Parathyroid adenoma (tissue), 2 donors: ENCODE measurements around the gene CBLIF.

Experiments
- H2AFZ ChIP-seq: fragments of 300-600 bp; sonication (generic); one replicate; pipeline ENCODE4 v1.7.0; 2017; ENCODE audit warnings: antibody characterized with exemption, mild to moderate bottlenecking
- H3K27ac ChIP-seq: fragments of 300-600 bp; sonication (generic); one replicate; pipeline ENCODE4 v1.7.0; 2017
- H3K27me3 ChIP-seq: fragments of 300-600 bp; sonication (generic); one replicate; pipeline ENCODE4 v1.7.0; 2017; ENCODE audit warnings: low read length; ENCODE audit not compliant: control insufficient read depth, insufficient read depth
- H3K36me3 ChIP-seq: fragments of 300-600 bp; sonication (generic); one replicate; pipeline ENCODE4 v1.7.0; 2017; ENCODE audit warnings: low read length; ENCODE audit not compliant: control insufficient read depth, insufficient read depth
- H3K4me1 ChIP-seq: fragments of 300-600 bp; sonication (generic); one replicate; pipeline ENCODE4 v1.7.0; 2017; ENCODE audit warnings: control low read depth
- H3K4me2 ChIP-seq: fragments of 300-600 bp; sonication (generic); one replicate; pipeline ENCODE4 v1.7.0; 2017; ENCODE audit warnings: low read length
- H3K4me3 ChIP-seq: fragments of 300-600 bp; sonication (generic); one replicate; pipeline ENCODE4 v1.7.0; 2017; ENCODE audit warnings: low read depth, low read length
- H3K79me2 ChIP-seq: fragments of 300-600 bp; sonication (generic); one replicate; pipeline ENCODE4 v1.7.0; 2017; ENCODE audit warnings: control low read depth
- H3K9ac ChIP-seq: fragments of 300-600 bp; sonication (generic); one replicate; pipeline ENCODE4 v1.7.0; 2017; ENCODE audit warnings: mild to moderate bottlenecking
- H3K9me3 ChIP-seq: fragments of 300-600 bp; sonication (generic); one replicate; pipeline ENCODE4 v1.7.0; 2017; ENCODE audit warnings: low read length; ENCODE audit not compliant: control insufficient read depth
- TF ChIP-seq, protein P1 (sequence below): fragments of 300-600 bp; sonication (generic); IDR thresholded peaks from one replicate; pipeline ENCODE4 v1.7.0; 2017; ENCODE audit warnings: antibody characterized with exemption, mild to moderate bottlenecking
- donor health status: primary hyperparathyroidism.

The CBLIF gene

DNA sequence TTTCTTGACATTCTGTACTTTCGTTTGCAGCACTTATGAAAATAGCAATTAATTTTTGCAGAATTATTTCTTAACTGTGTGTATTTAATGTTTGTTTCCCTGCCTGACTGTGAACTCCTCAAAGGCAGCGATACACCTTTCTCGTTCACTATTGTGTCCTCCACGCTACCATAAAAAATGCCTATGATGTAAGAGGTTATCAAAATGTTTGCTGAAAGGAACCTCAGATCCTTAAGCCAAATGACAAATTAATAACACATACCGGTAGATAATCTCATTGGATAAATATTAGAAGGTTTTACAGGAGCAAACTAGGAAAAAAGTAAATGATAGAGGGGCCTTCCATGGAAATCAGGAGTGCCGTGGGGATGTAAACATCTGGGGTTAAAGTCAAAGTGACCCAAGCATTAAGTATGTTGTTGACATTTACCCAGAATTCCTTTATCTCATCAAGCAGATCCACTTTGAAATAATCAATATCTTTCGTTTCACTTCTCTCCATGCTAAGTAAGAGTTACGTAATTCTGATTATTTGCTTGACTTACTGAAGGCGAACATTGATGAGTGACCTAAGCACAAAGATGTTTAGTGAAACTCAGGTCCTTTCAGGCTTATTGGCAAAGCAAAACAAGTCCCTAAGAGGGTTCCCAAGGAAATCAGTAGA, 30.7 kb upstream of the CBLIF start:
- H3K79me2 ChIP-seq = no peaks in the 10 kb centered on the region
- no peak overlapping the region for H2AFZ ChIP-seq
- H3K9ac ChIP-seq = no peak overlapping the region
- H3K4me1 ChIP-seq = no peaks in the 10 kb centered on the region
- no peak overlapping the region for H3K4me3 ChIP-seq
- no peaks in the 10 kb centered on the region for H3K27me3 ChIP-seq
- H3K9me3 ChIP-seq = no peaks in the 10 kb centered on the region
- TF ChIP-seq, protein P1, sequence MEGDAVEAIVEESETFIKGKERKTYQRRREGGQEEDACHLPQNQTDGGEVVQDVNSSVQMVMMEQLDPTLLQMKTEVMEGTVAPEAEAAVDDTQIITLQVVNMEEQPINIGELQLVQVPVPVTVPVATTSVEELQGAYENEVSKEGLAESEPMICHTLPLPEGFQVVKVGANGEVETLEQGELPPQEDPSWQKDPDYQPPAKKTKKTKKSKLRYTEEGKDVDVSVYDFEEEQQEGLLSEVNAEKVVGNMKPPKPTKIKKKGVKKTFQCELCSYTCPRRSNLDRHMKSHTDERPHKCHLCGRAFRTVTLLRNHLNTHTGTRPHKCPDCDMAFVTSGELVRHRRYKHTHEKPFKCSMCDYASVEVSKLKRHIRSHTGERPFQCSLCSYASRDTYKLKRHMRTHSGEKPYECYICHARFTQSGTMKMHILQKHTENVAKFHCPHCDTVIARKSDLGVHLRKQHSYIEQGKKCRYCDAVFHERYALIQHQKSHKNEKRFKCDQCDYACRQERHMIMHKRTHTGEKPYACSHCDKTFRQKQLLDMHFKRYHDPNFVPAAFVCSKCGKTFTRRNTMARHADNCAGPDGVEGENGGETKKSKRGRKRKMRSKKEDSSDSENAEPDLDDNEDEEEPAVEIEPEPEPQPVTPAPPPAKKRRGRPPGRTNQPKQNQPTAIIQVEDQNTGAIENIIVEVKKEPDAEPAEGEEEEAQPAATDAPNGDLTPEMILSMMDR = no peak
- H3K27ac ChIP-seq = no peak overlapping the region
- H3K4me2 ChIP-seq = no peak overlapping the region
- no peaks in the 10 kb centered on the region for H3K36me3 ChIP-seq

DNA sequence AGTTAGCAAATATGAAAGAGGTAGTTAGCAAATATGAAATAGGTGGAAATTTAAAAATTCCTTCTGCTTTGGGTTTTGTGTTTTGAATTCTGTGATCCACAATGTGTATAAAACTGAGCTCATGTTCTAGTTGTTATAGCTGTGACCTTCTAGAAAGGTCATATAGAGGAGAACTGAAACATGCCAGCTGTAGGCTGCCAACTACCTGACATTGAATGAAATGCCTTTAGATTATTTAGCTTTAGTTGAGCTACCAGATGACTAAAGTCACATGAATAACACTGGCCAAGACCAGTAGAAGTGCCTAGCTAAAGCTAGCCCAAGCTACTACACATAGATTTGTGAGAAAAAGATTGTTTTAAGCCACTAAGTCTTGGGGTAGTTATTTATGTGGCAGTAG, 26.8 kb upstream of the CBLIF start:
- Histone ChIP-seq H3K9ac (no peak overlapping the region), H3K27me3 (no peaks in the 10 kb centered on the region), H3K4me1 (no peaks in the 10 kb centered on the region), H3K9me3 (no peaks in the 10 kb centered on the region), H3K36me3 (no peaks in the 10 kb centered on the region), H2AFZ (no peak overlapping the region), H3K4me2 (no peak overlapping the region), H3K27ac (no peak overlapping the region), H3K79me2 (no peaks in the 10 kb centered on the region), H3K4me3 (no peak overlapping the region)
- TF ChIP-seq, protein P1 = no peak

DNA sequence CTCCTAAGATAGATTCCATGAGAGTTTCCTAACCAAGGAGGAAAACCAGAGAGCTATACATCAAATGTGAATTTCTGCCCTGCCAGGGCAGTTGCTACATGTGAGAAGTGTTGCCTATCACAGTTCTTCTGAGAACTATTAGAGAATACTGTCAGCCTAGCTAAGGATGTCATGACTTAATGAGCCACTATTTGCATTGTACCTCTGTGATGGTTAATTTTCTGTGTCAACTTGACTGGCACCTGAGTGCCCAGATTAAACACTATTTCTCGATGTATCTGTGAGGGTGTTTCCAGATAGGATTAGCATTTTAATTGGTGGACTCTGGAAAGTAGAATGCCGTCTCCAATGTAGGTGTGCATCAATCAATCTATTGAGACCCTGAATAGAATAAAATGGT, 22.6 kb upstream of the CBLIF start:
- Histone ChIP-seq H3K27me3 (no peaks in the 10 kb centered on the region), H3K4me2 (no peak overlapping the region), H3K9me3 (no peaks in the 10 kb centered on the region), H3K4me1 (no peaks in the 10 kb centered on the region), H3K36me3 (no peaks in the 10 kb centered on the region), H3K79me2 (no peaks in the 10 kb centered on the region), H3K9ac (no peak overlapping the region), H3K27ac (no peak overlapping the region), H2AFZ (no peak overlapping the region), H3K4me3 (no peak overlapping the region)
- TF ChIP-seq, protein P1 = no peak

DNA sequence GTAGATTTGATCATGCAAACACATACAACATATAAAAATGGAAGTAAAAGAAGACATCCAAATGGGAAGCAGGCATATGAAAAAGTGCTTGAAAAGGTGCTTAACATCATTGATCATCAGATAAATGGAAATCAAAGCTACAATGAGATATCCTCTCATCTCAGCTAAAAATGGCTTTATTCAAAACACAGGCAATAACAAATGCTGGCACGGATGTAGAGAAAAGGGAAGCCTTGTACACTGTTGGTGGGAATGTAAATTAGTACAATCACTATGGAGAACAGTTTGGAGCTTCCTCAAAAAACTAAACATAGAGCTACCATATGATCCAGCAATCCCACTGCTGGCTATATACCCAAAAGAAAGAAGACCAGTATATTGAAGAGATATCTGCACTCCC, 21.5 kb upstream of the CBLIF start:
- TF ChIP-seq, protein P1 = no peak
- no peak overlapping the region for H3K27ac ChIP-seq

DNA sequence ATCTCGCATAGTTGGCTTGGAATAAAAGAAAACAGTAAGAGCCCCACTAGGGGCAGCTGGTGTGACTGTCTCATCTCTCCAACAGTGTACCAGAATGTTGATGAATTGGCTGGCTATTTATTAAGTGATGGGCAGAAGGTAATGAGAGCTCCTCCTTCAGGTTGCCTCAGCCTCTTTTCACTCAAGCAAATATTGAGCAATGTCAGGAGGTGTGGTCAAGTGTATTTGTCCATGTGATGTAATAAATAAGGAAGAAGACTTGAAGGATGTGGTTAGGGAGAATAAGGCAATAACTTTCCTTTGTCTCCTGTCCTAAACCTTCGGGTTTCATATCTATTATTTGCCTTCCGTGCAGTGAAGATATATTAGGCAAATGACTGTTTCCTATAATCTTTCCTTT, 21.1 kb upstream of the CBLIF start, which contains the start of gene TCN1:
TCN1 (minus strand) TSS at position 91 of the 400 bp plus-strand sequence; CDS start at position 74, 17 bp downstream.
- no peak within 1 kb of the TSS for H3K4me2 ChIP-seq
- H3K79me2 ChIP-seq = no peaks in the 10 kb centered on the region
- H2AFZ ChIP-seq = no peak within 1 kb of the TSS
- H3K27ac ChIP-seq = no peak within 1 kb of the TSS
- H3K27me3 ChIP-seq = no peaks in the 10 kb centered on the region
- no peaks in the 10 kb centered on the region for H3K9me3 ChIP-seq
- TF ChIP-seq, protein P1 = no peak
- no peak within 1 kb of the TSS for H3K4me3 ChIP-seq
- H3K36me3 ChIP-seq = no peaks in the 10 kb centered on the region
- H3K9ac ChIP-seq = no peak within 1 kb of the TSS
- H3K4me1 ChIP-seq = no peaks in the 10 kb centered on the region

More for the DNA sequence above, 21.5 kb upstream of the CBLIF start:
- Histone ChIP-seq H3K9ac (no peak overlapping the region), H3K27me3 (no peaks in the 10 kb centered on the region), H3K79me2 (no peaks in the 10 kb centered on the region), H3K9me3 (no peaks in the 10 kb centered on the region), H2AFZ (no peak overlapping the region), H3K4me3 (no peak overlapping the region), H3K4me1 (no peaks in the 10 kb centered on the region), H3K4me2 (no peak overlapping the region), H3K36me3 (no peaks in the 10 kb centered on the region)
